ENCODE data around the gene MYH13.

The MYH13 gene

DNA sequence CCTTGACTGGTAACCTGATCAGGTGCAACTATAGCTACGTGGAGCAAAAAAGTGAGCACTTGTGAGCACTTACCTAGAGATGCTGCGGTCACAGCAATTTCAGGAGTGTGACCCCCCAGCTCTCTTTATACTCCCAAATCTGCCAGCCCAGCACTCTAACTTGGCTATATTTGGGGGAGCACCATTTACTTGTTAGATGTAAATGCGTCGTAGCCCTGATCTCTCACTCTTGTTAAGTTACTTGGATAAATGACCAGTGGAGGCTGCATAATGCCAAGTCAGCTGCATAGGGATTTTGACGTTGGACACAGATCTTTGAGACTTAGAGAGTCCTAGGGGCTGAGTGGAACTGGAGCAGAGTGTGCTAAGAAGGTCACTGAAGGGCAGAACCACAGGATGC, at the start of gene MYH13:
MYH13 (minus strand) TSS at position 101 of the 400 bp plus-strand sequence. CDS start 8,476 bp downstream, outside the sequence.
- Histone ChIP-seq H3K36me3 (ENCODE audit: control insufficient read depth, insufficient read depth, low read length) (no peaks in the 10 kb centered on the region), H3K79me2 (no peaks in the 10 kb centered on the region), H3K27ac (no peak within 1 kb of the TSS), H3K4me3 (ENCODE audit: low read depth, low read length) (no peak within 1 kb of the TSS), H3K27me3 (ENCODE audit: control insufficient read depth, insufficient read depth, low read length) (no peaks in the 10 kb centered on the region), H3K9ac (no peak within 1 kb of the TSS), H3K4me2 (ENCODE audit: low read length) (no peak within 1 kb of the TSS), H2AFZ (no peak within 1 kb of the TSS), H3K9me3 (ENCODE audit: control insufficient read depth, low read length) (no peaks in the 10 kb centered on the region), H3K4me1 (no peaks in the 10 kb centered on the region)
- TF ChIP-seq, protein P1, sequence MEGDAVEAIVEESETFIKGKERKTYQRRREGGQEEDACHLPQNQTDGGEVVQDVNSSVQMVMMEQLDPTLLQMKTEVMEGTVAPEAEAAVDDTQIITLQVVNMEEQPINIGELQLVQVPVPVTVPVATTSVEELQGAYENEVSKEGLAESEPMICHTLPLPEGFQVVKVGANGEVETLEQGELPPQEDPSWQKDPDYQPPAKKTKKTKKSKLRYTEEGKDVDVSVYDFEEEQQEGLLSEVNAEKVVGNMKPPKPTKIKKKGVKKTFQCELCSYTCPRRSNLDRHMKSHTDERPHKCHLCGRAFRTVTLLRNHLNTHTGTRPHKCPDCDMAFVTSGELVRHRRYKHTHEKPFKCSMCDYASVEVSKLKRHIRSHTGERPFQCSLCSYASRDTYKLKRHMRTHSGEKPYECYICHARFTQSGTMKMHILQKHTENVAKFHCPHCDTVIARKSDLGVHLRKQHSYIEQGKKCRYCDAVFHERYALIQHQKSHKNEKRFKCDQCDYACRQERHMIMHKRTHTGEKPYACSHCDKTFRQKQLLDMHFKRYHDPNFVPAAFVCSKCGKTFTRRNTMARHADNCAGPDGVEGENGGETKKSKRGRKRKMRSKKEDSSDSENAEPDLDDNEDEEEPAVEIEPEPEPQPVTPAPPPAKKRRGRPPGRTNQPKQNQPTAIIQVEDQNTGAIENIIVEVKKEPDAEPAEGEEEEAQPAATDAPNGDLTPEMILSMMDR (IDR thresholded peaks at IDR 0.05): no peak

DNA sequence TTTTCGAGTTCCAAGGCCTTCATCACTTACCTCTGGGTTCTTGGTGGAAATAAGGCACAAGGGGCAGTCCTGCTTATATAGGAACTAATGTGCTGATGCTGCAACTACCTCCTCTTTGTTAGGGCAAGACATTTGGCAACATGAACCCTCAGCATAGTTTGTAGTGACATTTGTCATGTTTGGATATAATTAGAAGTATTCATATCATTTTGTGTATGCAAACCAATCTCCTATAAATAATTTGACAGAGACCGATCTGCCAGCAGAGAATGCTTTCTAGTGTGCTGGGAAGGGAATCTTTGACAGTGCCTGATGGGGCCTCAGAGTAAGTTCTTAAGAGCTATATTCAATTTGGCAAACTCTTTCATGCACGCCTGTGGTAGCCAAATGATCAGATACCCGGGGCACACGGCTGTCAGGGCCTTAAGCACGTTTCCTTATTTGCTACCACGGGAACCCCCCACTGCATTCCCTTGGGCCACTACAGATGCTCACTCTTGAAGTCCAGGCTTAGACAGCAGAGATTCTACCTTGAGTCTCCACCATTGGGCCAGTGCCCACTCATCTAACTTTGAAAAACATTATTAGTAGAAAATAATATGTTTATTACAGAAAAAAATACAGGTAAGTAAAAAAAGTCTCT, 49.2 kb upstream of the MYH13 start, which contains the start of gene MYH8:
MYH8 (minus strand) TSS at position 51 of the 643 bp plus-strand sequence. CDS start 1,723 bp downstream, outside the sequence.
- Histone ChIP-seq H3K4me2 (ENCODE audit: low read length) (no peak within 1 kb of the TSS), H3K79me2 (no peaks in the 10 kb centered on the region), H3K9ac (no peak within 1 kb of the TSS), H2AFZ (no peak within 1 kb of the TSS), H3K9me3 (ENCODE audit: control insufficient read depth, low read length) (no peaks in the 10 kb centered on the region), H3K4me3 (ENCODE audit: low read depth, low read length) (no peak within 1 kb of the TSS), H3K4me1 (no peaks in the 10 kb centered on the region), H3K27ac (no peak within 1 kb of the TSS), H3K27me3 (ENCODE audit: control insufficient read depth, insufficient read depth, low read length) (no peaks in the 10 kb centered on the region), H3K36me3 (ENCODE audit: control insufficient read depth, insufficient read depth, low read length) (no peaks in the 10 kb centered on the region)
- TF ChIP-seq, protein P1 (IDR thresholded peaks at IDR 0.05): no peak

DNA sequence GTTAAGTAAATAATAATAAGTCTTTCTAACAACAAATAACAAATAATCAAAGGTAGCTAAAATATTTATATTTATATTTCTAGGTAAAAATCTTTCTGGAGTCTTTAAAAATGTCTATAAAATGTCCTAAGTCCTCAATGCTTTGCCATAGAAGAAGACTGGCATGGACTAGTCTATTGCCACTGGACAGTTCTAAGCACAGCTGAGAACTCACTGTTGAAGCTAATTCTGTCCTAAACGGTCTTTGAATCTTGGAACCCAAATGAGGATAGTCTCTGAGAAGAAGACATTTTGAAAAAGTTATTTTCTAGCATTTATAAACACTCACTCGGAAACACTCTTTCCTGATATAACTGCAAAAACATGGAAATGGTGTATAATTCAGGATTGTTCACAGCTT, 48.4 kb upstream of the MYH13 start:
- Histone ChIP-seq H3K4me3 (ENCODE audit: low read depth, low read length) (no peak overlapping the region), H3K27ac (no peak overlapping the region), H3K4me2 (ENCODE audit: low read length) (no peak overlapping the region), H3K9me3 (ENCODE audit: control insufficient read depth, low read length) (no peaks in the 10 kb centered on the region), H3K4me1 (no peaks in the 10 kb centered on the region), H3K9ac (no peak overlapping the region), H2AFZ (no peak overlapping the region), H3K27me3 (ENCODE audit: control insufficient read depth, insufficient read depth, low read length) (no peaks in the 10 kb centered on the region), H3K36me3 (ENCODE audit: control insufficient read depth, insufficient read depth, low read length) (no peaks in the 10 kb centered on the region), H3K79me2 (no peaks in the 10 kb centered on the region)
- TF ChIP-seq, protein P1 (IDR thresholded peaks at IDR 0.05): no peak

DNA sequence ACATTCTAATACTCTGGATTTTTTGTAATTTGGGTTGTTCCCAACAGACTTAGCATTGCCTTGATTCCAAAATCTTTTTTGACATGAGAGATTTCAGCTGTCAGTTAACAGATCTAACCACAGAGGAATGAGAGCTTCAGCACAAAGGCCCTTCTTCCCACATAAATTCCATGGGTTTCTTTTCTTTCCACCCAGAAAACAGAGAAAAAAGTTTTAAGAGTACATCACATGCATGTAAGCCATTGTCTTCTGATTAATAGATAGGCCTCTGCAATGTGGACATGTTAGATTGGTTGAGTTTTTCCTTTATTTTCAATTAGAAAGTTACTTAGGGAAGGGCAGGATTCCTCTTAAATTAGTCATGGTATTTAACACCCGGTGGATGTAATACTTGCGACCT, 48.0 kb upstream of the MYH13 start:
- H3K79me2 ChIP-seq: no peaks in the 10 kb centered on the region
- H3K27ac ChIP-seq: no peak overlapping the region
- H3K4me3 ChIP-seq (ENCODE audit: low read depth, low read length): no peak overlapping the region
- H3K36me3 ChIP-seq (ENCODE audit: control insufficient read depth, insufficient read depth, low read length): no peaks in the 10 kb centered on the region
- no peaks in the 10 kb centered on the region for H3K9me3 ChIP-seq (ENCODE audit: control insufficient read depth, low read length)
- no peak overlapping the region for H3K9ac ChIP-seq
- TF ChIP-seq, protein P1 (IDR thresholded peaks at IDR 0.05): no peak
- no peak overlapping the region for H3K4me2 ChIP-seq (ENCODE audit: low read length)
- H3K4me1 ChIP-seq: peaks cover 2% of the 10 kb centered on the region
- no peaks in the 10 kb centered on the region for H3K27me3 ChIP-seq (ENCODE audit: control insufficient read depth, insufficient read depth, low read length)
- no peak overlapping the region for H2AFZ ChIP-seq

DNA sequence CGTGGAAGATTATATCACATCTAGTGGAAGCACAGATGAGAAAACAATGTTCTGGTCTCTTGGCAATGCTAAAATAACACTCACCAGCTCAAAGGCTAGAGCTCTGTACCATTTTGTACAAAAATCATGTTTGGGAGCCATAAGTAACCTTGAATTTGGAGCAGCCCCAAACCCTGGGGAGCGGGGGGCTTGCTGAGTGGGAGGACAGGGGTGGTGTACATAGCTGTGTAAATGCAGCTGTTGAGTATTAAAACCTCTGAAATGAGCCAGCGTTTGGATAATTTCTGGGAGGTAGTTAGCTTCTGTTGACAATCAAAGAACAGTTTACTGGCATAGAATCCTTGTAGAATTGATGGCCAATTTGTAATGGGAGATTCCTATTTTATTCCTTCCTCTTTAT, 44.6 kb upstream of the MYH13 start:
- Histone ChIP-seq H2AFZ (no peak overlapping the region), H3K4me2 (ENCODE audit: low read length) (no peak overlapping the region), H3K79me2 (no peaks in the 10 kb centered on the region), H3K36me3 (ENCODE audit: control insufficient read depth, insufficient read depth, low read length) (no peaks in the 10 kb centered on the region), H3K4me3 (ENCODE audit: low read depth, low read length) (no peak overlapping the region), H3K27ac (no peak overlapping the region), H3K9me3 (ENCODE audit: control insufficient read depth, low read length) (no peaks in the 10 kb centered on the region), H3K9ac (no peak overlapping the region), H3K4me1 (peaks cover 13% of the 10 kb centered on the region), H3K27me3 (ENCODE audit: control insufficient read depth, insufficient read depth, low read length) (no peaks in the 10 kb centered on the region)
- TF ChIP-seq, protein P1 (IDR thresholded peaks at IDR 0.05): no peak
